Spleen (tissue), 7 donors: ENCODE data around the gene ANKS1B.

Experiments used
- CTCF ChIP-seq, 11 experiments: fragments of 200-600 bp in 7 of 11; fragments of 450-650 bp in 4 of 11; sonication (generic) in 4 of 11; IDR thresholded peaks in 8 of 11; conservative IDR thresholded peaks in 3 of 11; 1 replicate in 7 of 11; 2 replicates in 4 of 11; pipeline versions ENCODE4 v1.4.0 to v1.8.0; 2016 to 2021; ENCODE audit warnings: antibody characterized with exemption in 11 of 11, inconsistent platforms in 4 of 11, mild to moderate bottlenecking in 1 of 11
- POLR2A ChIP-seq, 3 donors: fragments of 450-650 bp; IDR thresholded peaks; one replicate each; pipeline ENCODE4 v1.5.1; 2017; ENCODE audit warnings: antibody characterized with exemption in 3 of 3, mild to moderate bottlenecking in 1 of 3
- POLR2AphosphoS5 ChIP-seq, 3 donors: sonication (generic); formaldehyde crosslinking; IDR thresholded peaks; one replicate each; pipeline ENCODE4 v1.5.1; 2017; ENCODE audit warnings: antibody characterized with exemption in 3 of 3
- donor health status: DM: no; HTN: no; CAD: no; lungs with moderate emphysema.
- donor health status: DM: no; HTN: no; CAD: no.
- donor health status: DM: no; HTN: no; CAD: no.

GRCh38 chr12:99984271-99985128 is at the start of gene ANKS1B:
- TF ChIP-seq POLR2AphosphoS5 (IDR thresholded peaks at IDR 0.05) (no peak), CTCF (IDR thresholded peaks at IDR 0.05 in 8 of 11, conservative IDR thresholded peaks at IDR 0.05 in 3 of 11) (no peak), POLR2A (IDR thresholded peaks at IDR 0.05) (no peak)
